Smooth muscle cell (in vitro differentiated cells): Measurements from ENCODE around the gene HSPA12A. TPM values are rescaled to one million over a fixed set of nuclear protein-coding genes. Genes with fewer than 3 reads are reported as not detected.

ENCODE experiments used
- DNase-seq: peaks from one replicate; lab custom pipeline; 2025; ENCODE audit not compliant: unreplicated experiment; lab: John Stamatoyannopoulos, UW
- H2AFZ ChIP-seq: fragments of 200-600 bp; sonication (generic); 2 replicates; pipeline ENCODE4 v1.6.0; 2016; ENCODE audit warnings: antibody characterized with exemption, low read depth, mild to moderate bottlenecking
- H3F3A ChIP-seq: fragments of 200-600 bp; sonication (generic); 2 replicates; pipeline ENCODE4 v1.6.0; 2017; ENCODE audit warnings: antibody characterized with exemption, low read depth
- H3K27ac ChIP-seq: fragments of 200-600 bp; sonication (generic); 2 replicates; pipeline ENCODE4 v1.5.1; 2016; ENCODE audit warnings: low read depth, mild to moderate bottlenecking
- H3K27me3 ChIP-seq: fragments of 200-600 bp; sonication (generic); 2 replicates; pipeline ENCODE4 v1.6.1; 2016; ENCODE audit warnings: low read depth, mild to moderate bottlenecking
- H3K36me3 ChIP-seq: fragments of 200-600 bp; sonication (generic); 2 replicates; pipeline ENCODE4 v1.5.1; 2016; ENCODE audit warnings: low read depth
- H3K4me1 ChIP-seq: fragments of 200-600 bp; sonication (generic); 2 replicates; pipeline ENCODE4 v1.5.1; 2016; ENCODE audit warnings: low read depth
- H3K4me2 ChIP-seq: fragments of 200-600 bp; sonication (generic); 2 replicates; pipeline ENCODE4 v1.6.0; 2016; ENCODE audit warnings: mild to moderate bottlenecking
- H3K4me3 ChIP-seq: fragments of 200-600 bp; sonication (generic); 2 replicates; pipeline ENCODE4 v1.5.1; 2016; ENCODE audit warnings: mild to moderate bottlenecking
- H3K79me2 ChIP-seq: fragments of 200-600 bp; sonication (generic); 2 replicates; pipeline ENCODE4 v1.6.0; 2016; ENCODE audit warnings: low read depth, mild to moderate bottlenecking
- H3K9ac ChIP-seq: fragments of 200-600 bp; sonication (generic); 2 replicates; pipeline ENCODE4 v1.6.0; 2016; ENCODE audit warnings: low read depth
- H3K9me3 ChIP-seq: fragments of 200-600 bp; sonication (generic); replicated peaks from 2 replicates; pipeline ENCODE4 v1.5.1; 2016; ENCODE audit warnings: low read depth
- H4K20me1 ChIP-seq: fragments of 200-600 bp; sonication (generic); 2 replicates; pipeline ENCODE4 v1.6.0; 2016; ENCODE audit warnings: low read depth
- CTCF ChIP-seq: fragments of 200-600 bp; sonication (generic); IDR thresholded peaks from 2 replicates; pipeline ENCODE4 v1.5.1; 2017; ENCODE audit warnings: borderline replicate concordance, mild to moderate bottlenecking, antibody characterized with exemption; ENCODE audit not compliant: insufficient read depth, poor library complexity, severe bottlenecking
- WGBS: methylation state at CpG from one replicate; pipeline ENCODE4 v1.1.7; 2016; ENCODE audit warnings: low lambda C conversion rate; 5-methylcytosine and 5-hydroxymethylcytosine counted together
- polyA plus RNA-seq: library from polyadenylated mRNA; unstranded; fragments of >200 nt; fragmentation: Nextera tagmentation; extraction: Ambion mirVana; gene quantifications from 2 replicates; pipeline ENCODE4 v1.2.1, GENCODE V29; 2016
- total RNA-seq: library from RNA; depleted of rRNA; stranded (reverse); fragments of >200 nt; gene quantifications from 2 replicates; pipeline ENCODE4 v1.2.3, GENCODE V29; 2014

HSPA12A gene
- total and polyA plus RNA-seq, 2 experiments from 2014 or later: 5.3 to 6.4 TPM

DNA sequence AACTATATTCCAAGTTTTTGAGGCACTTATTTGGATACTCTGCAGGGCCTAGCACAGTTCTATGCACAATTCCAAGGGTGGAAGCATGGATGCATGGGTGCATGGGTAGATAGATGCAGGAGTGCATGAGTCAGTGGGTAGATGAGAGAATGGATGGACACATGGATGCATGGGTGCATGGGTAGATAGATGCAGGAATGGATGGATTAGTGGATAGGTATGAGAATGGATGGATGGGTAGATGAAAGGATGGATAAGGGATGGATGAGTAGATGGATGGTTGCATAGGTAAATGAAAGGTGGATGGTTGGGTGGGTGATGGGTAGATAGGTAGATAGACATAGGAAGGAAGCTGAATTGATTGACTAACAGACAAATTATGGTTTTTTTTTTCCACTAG lies 106.0 kb downstream of the HSPA12A start:
- no peak overlapping the region for H3K27ac ChIP-seq
- TF ChIP-seq CTCF: no peak
- no peak overlapping the region for H3K4me2 ChIP-seq

GRCh38 chr10:116634126-116634975 lies 108.0 kb downstream of the HSPA12A start:
- no peak overlapping the region for H3K9ac ChIP-seq
- peaks cover 12% of the 10 kb centered on the region for H3K4me1 ChIP-seq
- no peak overlapping the region for H3K4me3 ChIP-seq
- H3K36me3 ChIP-seq: no peaks in the 10 kb centered on the region
- DNase-seq: no peak
- no peak for TF ChIP-seq CTCF
- H4K20me1 ChIP-seq: no peaks in the 10 kb centered on the region
- no peak overlapping the region for H3K27ac ChIP-seq
- H3K9me3 ChIP-seq: no peaks in the 10 kb centered on the region
- H2AFZ ChIP-seq: no peak overlapping the region
- H3K27me3 ChIP-seq: peaks cover 7% of the 10 kb centered on the region
- no peaks in the 10 kb centered on the region for H3K79me2 ChIP-seq
- H3F3A ChIP-seq: no peaks in the 10 kb centered on the region
- H3K4me2 ChIP-seq: no peak overlapping the region
- WGBS: 79% methylated on average over 11 of the region's 11 CpGs

More for the DNA sequence above, 106.0 kb downstream of the HSPA12A start:
- Histone ChIP-seq H3K79me2 (no peaks in the 10 kb centered on the region), H3K36me3 (no peaks in the 10 kb centered on the region), H3K4me3 (no peak overlapping the region), H3K27me3 (no peaks in the 10 kb centered on the region), H3K4me1 (peaks cover 12% of the 10 kb centered on the region), H4K20me1 (no peaks in the 10 kb centered on the region), H3F3A (no peaks in the 10 kb centered on the region), H3K9me3 (no peaks in the 10 kb centered on the region), H3K9ac (no peak overlapping the region), H2AFZ (no peak overlapping the region)
- no peak for DNase-seq

DNA sequence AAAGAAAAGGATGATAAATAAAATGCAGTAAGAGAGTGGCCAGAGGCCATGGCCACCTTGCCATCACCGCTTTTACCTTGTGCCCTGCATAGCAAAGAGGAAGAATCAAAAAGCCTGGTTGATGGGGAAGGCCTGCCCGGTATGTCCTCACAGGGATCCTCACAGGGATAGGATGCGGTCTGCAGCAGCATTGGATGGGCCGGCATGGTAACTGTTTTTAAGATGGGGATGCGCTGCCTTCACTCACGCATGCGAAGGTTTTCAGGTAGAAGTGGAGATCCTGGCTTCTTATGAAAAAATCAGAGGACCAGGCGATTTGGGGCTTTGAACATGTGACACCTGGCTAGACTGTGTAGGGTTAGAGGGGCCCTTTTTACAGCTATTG lies 109.2 kb downstream of the HSPA12A start:
- Histone ChIP-seq H3K27ac (no peak overlapping the region), H4K20me1 (no peaks in the 10 kb centered on the region), H3K9me3 (no peaks in the 10 kb centered on the region), H3K27me3 (peaks cover 14% of the 10 kb centered on the region), H2AFZ (no peak overlapping the region), H3K36me3 (no peaks in the 10 kb centered on the region), H3F3A (no peaks in the 10 kb centered on the region), H3K79me2 (no peaks in the 10 kb centered on the region), H3K4me1 (peaks cover 12% of the 10 kb centered on the region), H3K4me2 (no peak overlapping the region), H3K9ac (no peak overlapping the region), H3K4me3 (no peak overlapping the region)
- DNase-seq: no peak
- TF ChIP-seq CTCF: no peak
- 88% methylated on average over 8 of the region's 8 CpGs for WGBS
